HEK293T (cell line): ENCODE measurements around the gene WWTR1.

ENCODE experiments used
- BHLHE40 ChIP-seq: fragments of 450-650 bp; IDR thresholded peaks from 2 replicates; pipeline ENCODE4 v1.6.1; 2016; ENCODE audit warnings: mild to moderate bottlenecking, moderate library complexity, borderline replicate concordance
- FOXA1 ChIP-seq: fragments of 450-650 bp; IDR thresholded peaks from 2 replicates; pipeline ENCODE4 v1.6.1; 2016; ENCODE audit warnings: mild to moderate bottlenecking
- FOXK2 ChIP-seq: fragments of 450-650 bp; IDR thresholded peaks from 2 replicates; pipeline ENCODE4 v1.6.1; 2016; ENCODE audit warnings: mild to moderate bottlenecking
- FOXM1 ChIP-seq: fragments of 450-650 bp; IDR thresholded peaks from 2 replicates; pipeline ENCODE4 v1.6.1; 2017; ENCODE audit warnings: mild to moderate bottlenecking, borderline replicate concordance
- HDGF ChIP-seq: fragments of 450-650 bp; IDR thresholded peaks from 2 replicates; pipeline ENCODE4 v1.6.1; 2017; ENCODE audit warnings: antibody characterized with exemption, borderline replicate concordance
- L3MBTL2 ChIP-seq: fragments of 450-650 bp; conservative IDR thresholded peaks from 2 replicates; pipeline ENCODE4 v1.6.1; 2016; ENCODE audit warnings: mild to moderate bottlenecking
- SP1 ChIP-seq: fragments of 450-650 bp; IDR thresholded peaks from 2 replicates; pipeline ENCODE4 v1.6.1; 2017
- ZNF384 ChIP-seq: fragments of 450-650 bp; IDR thresholded peaks from 2 replicates; pipeline ENCODE4 v1.6.1; 2016
- TF ChIP-seq, protein P1 (sequence below): fragments of 450-650 bp; IDR thresholded peaks from 2 replicates; pipeline ENCODE4 v1.6.1; 2016

DNA sequence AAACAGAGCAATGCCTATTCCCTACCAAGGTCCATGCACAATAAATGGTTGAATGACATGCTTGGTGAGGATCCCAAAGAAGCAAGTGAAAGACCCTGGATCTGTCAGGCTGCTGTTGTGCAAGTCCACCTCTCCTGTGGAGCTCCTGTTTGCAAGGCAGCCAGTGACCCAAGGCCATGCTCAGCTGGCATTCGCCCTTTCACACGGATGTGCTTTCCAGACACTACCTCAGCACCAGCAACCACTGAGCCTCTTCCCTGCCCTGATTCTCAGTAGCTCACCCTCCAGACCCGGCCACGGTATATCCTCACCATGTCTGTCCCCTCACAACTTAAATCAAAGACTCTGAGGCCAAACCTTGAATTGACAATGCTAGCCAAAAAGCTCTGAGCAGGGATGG is 23.3 kb downstream of the WWTR1 start:
- TF ChIP-seq L3MBTL2 = no peak
- no peak for TF ChIP-seq SP1
- no peak for TF ChIP-seq FOXM1
- no peak for TF ChIP-seq FOXA1
- no peak for TF ChIP-seq HDGF
- TF ChIP-seq ZNF384 = no peak
- no peak for TF ChIP-seq BHLHE40
- TF ChIP-seq, protein P1, sequence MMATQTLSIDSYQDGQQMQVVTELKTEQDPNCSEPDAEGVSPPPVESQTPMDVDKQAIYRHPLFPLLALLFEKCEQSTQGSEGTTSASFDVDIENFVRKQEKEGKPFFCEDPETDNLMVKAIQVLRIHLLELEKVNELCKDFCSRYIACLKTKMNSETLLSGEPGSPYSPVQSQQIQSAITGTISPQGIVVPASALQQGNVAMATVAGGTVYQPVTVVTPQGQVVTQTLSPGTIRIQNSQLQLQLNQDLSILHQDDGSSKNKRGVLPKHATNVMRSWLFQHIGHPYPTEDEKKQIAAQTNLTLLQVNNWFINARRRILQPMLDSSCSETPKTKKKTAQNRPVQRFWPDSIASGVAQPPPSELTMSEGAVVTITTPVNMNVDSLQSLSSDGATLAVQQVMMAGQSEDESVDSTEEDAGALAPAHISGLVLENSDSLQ = no peak
- TF ChIP-seq FOXK2 = no peak
